ENCODE results near the gene GAL3ST2.

- no peak for TF ChIP-seq CTCF (conservative IDR thresholded peaks at IDR 0.05; ENCODE audit: low read depth, low read length)
- TF ChIP-seq EZH2 (IDR thresholded peaks at IDR 0.05; ENCODE audit: low read length, unreplicated experiment), result no peak
Observed at GRCh38 chr2:241804326-241805229, 28.0 kb downstream of the GAL3ST2 start.

All from PC-3 (cell line).